Epidermal melanocyte (primary cell): Measurements from ENCODE around the gene ZMYM2.
"Not testable (repeated sequence)": the region's sequence is repeated elsewhere in the genome, so short reads cannot be mapped to it uniquely, and the experiment has no call there.

ENCODE experiments used
- DNase-seq: peaks from one replicate; pipeline ENCODE4 v3.0.0; 2011; ENCODE audit warnings: low spot score; ENCODE audit not compliant: insufficient read length

Gene ZMYM2

DNA sequence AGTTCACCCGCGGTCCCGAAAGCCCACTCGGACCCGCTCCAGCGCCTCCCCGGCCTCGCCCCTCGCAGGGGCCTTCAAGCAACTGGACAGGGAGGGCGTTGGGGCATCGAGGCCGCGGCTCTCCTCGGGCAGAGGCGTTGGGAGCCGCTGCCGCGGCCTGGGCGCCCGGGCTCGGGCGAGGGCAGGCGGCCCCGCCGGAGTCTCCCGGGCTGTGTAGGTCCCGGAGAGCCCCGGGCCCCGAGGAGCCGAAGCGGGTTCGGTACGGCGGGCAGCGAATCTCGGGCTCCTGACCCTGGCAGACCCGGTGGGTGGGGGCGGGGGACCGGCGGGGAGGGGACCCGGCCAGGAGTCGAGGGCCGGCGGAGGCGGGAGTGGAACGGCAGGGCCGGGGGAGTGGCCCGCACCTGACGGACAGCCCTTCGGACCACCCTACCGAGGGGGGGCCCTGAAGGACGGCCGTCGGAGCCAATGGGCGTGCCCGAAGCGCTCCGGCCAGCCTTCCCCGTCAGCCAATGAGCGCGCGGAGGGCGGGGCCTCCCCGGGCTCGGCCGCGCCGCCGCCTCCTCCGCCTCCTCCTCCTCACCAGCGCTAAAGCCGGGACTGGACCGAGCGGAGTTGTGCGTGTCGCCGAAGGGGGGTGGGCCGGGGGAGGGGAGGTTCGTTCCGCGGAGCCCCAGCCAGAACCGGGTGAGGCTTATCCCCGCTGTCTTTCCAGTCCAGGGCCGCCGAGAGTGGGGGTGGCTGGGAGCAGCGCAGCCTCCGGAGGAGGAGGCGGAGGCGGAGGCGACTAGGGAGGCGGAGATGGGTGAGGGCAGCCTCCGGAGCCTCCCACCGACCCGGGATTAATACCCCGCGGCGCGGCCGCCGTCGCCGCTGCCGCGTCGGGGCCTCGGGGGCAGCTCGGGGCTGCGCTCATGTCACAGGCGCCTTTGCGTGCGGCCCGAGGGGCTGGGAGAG, at the start of gene ZMYM2:
ZMYM2 (plus strand) TSS at position 573 of the 957 bp plus-strand sequence. CDS start 34,346 bp downstream, outside the sequence.
- peak; percentile 96 for DNase-seq

DNA sequence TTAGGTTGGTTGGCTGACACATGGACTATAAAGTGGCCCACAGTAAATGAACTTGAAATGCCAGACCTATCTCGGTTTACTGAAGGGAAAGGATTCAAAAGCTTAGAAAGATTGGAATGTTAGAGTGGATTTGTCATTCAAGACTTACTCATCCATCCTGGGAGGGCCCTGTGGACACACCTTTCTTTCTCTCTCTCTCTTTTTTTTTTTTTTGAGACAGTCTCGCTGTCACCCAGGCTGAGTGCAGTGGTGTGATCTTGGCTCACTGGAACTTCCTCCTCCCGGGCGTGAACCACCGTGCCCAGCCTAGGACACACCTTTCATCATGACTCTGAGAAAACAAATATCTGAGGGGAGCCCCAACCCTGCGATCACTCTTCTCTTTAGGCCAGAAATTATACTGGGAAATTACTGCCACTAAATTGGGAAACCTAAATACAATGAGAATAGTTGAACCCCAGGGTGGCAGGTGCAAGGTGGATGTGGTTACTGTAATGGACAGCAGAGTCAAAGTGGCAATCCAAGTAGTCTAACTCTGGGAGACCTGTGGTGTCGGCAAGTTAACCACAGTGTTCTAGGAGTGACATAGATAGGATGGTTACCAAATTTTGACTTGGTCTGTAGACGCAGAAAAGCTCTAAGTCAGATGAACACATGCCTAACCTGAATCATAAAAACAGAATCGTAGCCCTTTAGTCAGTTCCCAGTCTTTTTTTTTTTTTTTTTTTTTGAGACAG, 48.0 kb upstream of the ZMYM2 start:
- DNase-seq = no peak

DNA sequence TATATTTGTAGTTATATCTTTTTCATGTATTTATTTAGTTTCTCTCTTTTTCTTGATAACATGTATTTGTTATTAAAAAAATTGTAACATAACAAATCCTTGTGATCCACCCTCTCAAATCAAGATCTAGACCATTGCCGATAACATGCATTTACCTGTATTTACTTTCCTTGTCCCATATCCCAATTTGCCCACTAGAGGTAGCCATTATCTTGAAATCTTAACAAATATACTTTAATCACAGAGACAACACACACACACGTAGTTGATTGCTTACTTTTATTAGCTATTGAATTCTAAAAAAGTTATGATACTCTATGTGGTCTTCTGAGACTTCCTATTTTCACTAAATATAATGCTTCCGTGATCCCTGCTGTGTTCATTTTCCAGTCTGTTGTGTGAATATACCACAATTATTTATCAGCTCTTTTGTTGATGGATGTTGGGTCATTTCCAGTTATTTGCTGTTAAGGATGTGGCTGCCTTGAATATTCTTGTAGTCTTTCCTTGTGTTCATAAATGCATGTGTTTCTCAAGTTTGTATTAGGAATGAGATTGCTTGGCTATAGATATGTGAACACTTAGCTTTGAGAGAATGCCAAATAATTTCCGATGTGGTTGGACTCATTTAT, 31.3 kb upstream of the ZMYM2 start:
- DNase-seq = no peak

DNA sequence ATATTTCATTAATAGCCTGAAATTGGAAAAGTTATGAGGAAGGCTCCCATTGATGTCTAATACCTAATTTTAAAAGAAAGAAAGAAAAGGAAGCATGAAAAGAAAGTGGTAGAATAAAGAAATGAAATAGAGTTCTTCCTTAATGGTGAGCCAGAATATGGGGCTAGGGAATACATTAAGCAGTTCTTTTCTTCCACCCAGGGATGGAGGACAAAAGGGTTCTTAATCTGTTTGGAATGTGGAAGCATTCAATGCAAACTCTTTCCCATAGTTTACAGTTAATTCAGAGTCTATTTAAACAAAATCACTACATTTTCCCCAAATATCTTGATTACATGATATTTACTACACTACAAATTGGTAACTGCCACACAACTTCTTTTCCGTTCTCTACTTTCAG, 18.4 kb upstream of the ZMYM2 start:
- no peak for DNase-seq

DNA sequence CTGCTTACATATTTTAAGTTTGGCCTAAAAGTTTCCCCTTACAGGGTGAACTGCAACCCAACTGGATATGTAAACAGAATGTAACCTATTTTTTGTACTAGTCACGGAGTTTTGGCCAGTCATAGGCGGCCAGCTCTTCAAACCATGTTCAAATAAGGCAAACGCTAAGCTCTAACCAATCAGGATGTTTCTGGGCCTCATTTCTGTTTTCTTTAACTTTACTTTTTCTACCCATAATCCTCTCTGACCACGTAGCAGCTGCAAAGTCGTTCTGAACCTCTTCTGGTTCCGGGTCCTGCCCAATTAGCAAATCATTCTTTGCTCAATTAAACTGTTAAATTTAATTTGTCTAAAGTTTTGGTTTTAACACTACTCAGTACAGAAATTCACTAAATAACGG, 8.2 kb upstream of the ZMYM2 start:
- no peak for DNase-seq

DNA sequence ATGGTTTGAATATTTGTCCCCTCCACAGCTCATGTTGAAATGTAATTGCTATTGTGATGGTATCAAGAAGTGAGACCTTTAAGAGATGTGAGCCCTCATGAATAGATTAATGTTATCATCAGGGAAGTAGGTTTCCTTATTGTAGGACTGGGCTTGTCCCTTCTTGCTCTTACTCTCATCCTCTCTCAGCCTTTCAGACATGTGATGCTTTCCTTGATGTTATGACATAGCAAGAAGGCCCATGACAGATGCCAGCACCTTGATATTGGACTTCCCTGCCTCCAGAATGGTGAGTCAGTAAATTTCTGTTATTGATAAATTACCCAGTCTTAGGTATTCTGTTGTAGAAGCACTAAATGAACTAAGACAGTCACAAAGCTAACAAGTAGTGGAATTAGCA, 5.7 kb upstream of the ZMYM2 start:
- DNase-seq = no peak

DNA sequence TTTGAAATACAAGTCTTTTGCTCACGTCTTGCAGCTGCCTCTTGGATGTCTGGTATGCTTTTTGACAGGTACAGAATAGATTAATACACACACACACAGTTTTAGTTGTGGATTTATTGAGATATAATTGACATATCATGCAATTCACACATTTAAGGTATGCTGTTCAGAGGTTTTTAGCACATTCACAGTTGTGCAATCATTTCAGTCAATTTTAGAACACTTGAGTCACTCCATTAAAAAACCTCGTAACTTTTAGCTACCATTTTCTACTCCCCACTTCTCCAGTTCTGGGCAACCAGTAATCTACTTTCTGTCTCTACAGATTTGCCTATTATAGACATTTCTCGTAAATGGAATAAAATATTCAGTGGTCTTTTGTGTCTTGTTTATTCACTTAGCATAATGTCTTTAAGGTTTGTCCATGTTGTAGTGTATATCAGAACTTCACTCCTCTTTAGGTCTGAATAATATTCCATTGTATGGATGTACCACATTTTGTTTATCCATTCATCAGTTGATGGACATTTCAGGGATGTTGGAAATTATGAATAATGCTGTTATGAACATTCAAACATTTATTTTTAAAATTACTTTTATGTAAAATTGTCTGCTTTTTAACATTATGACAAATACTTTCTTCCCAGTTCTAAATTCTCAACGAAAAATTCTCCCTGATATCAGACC, 2.5 kb upstream of the ZMYM2 start:
- DNase-seq = no peak

DNA sequence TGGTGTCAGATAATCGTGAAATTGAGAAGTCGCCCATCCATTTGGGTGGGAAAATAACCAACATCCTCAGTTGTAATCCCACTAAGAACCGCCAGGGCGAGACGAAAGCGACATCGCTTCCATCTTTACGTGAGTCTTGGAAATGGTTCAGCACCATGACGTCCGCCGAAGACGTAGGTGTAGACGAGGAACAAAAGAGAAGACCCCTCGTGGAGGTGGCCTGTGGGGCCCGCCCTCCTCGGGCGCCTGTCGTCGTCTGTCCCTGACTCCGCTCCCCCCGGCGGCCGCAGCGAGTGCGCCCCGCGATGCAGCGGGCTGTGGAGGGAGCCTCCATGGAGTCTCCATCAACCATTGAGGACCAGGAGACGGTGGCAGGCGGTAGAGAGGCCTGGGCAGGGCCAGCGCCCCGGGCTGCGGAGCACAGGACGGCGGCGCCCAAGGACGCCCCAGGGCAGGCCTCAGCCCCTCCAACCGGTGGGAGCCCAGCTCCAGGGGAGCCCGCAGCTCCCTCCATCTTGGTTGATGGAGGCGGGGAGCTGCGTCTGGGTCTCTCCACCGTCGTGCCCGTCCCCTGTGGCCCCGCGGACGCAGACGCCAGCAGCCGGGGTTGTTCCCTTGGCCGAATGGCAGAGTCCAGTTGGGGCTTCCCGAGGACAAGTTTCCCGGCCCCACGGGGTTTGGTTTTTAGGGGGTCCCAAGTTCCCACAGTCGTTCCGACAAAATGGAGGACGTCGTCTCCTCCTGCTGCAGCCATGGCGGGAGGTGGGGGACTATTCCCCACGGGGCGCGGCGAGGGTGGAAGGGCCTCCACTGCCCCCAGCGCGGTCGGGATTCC, 990 bp upstream of the ZMYM2 start:
- peak; percentile 44 for DNase-seq

DNA sequence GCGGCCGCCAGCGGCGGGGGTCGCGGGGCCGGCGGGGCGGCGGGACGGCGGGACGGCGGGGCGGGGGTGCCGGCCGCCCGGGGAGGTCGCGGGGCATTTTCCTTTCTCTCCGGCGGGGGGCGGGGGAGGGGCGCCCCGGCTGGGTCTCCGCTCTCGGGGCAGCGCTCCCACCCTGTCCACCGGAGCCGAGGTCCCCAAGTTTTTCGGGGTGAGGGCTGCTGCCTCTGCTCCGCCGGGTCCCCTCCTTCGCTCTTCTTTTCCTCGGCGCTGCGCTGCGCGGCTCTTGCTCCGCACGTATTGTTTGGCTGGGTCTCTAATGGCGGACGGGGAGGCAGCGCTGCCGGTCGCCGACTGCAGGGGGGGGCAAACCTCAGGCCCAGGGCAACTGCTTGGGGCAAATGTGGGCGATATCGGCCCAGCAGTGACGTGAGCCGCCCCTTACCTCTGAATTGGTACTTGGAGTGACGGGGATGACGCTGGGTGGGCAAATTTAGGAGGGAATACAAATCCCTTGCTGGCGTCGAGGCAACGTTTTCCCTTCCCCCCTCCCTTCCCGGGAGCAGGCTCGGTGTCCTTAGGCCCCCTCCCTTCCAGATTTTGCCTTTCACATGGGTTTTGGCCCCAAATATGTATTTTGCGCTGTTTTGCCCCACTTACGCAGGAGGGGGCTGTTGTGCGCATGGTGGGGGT, 759 bp downstream of the ZMYM2 start:
- no peak for DNase-seq

DNA sequence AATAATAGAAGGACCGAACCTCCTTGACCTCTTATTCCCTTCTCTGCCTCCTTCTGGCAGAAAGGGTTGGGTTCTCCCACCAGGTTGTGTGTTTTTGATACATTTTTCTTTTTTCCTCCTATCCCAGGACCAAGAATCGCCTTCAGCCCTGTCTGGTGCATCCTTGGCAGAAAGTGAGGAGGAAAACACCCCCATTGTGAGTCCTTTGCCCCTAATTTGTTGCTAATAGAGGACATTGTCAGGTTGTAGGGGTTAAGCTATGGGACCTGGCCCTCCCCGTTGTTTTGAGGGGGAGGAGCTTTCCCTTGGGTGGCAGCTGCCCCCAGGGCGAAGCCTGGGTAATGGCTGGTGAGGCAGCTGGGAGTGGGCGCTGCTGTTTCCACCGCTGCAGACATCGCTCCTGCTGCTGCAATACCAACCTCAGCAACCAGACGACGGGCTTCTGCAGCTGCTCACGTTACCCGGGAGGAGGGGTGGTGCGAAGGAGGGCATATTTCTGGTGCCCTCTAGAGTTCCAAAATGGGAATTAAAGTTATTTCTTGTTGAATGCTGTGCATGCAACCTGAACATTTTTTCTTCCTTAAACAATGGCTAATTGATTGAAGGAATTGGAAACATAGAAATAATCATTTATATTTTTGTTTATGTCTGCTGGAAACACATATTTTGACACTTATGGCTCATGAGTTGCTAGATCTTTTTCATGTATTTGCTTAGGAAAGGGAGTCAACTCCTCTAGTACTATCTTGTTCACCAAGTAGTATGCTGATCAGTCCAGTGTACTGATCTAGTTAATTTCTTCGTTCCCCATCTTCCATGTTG, 1.5 kb downstream of the ZMYM2 start:
- peak; percentile 60 for DNase-seq

DNA sequence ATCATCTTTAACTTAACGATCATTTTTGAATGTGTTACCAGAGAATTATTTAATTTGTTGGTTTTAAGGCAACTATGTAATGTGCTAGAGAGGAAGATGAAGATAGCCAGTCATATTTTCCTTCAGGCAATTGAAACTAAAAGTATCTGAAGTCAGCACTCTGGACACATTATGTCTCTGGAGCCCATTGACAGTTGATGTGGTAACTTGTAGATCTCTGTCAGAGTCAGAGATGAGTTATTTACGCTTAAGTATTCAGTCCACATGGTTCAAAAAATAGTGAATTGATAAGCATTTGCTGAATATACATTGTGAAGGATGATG, 2.1 kb downstream of the ZMYM2 start:
- no peak for DNase-seq

DNA sequence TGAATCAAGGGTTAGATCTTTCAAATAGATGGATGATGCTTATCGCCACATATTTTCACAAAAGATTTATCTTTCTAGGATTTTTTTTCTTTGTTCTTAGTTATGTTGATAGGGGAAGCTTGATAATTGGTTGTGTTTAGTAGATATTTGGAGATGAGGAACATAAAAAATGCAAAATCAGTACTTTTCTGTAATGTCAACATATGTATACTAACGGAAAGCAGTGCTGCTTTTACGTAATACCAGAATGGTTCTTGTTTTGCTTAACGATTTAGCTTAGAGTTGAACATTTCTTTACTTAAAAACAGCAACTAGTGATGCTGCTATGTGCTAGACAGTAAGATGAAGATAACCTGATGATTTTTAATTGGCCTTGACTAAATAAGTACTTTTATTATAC, 3.0 kb downstream of the ZMYM2 start:
- no peak for DNase-seq

DNA sequence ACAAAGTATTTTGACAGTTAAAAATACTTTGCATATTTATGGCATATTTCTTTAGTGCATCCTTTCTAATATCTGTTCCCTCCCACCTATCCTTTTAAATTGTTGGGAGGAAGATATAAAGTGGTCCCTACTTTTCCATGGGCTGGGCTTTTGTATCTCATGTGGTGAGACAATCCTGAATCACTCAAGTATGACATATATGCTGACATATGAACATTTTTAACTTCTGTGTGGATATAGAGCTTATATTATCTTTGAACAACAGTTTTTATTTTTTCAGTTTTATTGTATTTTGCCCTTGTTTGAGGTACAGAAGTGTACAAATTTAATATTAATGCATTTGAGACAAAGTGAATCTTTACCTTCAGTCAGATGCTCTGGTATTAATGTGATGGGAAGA, 3.4 kb downstream of the ZMYM2 start:
- no peak for DNase-seq

DNA sequence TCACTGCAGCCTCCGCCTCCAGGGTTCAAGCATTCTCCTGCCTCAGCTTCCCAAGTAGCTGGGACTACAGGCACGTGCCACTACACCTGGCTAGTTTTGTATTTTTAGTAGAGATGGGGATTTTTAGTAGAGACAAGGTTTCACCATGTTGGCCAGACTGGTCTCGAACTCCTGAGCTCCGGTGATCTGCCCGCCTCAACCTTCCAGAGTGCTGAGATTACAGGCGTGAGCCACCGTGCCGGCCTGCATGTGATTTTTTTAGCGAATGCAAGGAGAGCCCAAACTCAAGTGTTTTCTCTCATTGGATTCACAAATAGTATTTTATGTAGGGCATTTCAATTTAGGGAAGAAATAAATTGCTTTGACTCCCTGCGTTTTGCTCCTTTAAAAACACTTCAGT, 4.4 kb downstream of the ZMYM2 start:
- DNase-seq = no peak

DNA sequence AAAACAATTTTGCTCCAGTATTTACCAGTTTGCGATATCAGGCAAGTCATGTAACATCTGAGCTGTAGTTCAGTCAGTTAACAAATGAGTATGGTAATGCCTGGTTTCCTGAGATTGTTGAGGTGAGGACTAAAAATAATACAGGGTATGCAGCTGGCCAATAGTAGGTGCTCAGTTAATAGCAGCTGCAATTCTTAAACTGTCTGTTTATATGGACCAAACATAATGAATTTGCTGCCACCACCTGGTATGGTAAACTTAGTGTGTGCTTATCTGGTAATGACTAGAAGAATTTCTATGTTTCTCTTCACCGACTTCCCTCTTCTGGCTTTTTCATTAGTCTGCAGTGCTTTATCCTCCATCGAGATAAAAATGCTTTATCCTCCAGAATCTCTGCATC, 9.1 kb downstream of the ZMYM2 start:
- DNase-seq = no peak

DNA sequence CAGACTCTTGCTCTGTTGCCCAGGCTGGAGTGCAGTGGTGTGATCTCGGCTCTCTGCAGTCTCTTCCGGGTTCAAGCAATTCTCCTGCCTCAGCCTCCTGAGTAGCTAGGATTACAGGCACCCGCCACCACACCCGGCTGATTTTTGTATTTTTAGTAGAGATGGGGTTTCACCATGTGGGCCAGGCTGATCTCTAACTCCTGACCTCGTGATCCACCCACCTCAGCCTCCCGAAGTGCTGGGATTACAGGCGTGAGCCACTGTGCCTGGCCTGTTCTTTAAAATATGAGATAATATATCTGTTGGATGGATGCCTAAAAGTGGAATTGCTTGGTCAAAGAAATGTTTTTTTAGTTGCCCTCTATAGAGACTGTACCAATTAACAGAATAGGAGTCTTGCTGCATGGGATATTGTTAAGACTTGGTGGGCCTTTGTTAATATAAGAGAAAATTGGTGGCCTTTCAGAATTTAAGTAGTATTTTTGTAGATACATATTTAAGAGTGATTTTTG, 16.0 kb downstream of the ZMYM2 start:
- not testable (repeated sequence) for DNase-seq

DNA sequence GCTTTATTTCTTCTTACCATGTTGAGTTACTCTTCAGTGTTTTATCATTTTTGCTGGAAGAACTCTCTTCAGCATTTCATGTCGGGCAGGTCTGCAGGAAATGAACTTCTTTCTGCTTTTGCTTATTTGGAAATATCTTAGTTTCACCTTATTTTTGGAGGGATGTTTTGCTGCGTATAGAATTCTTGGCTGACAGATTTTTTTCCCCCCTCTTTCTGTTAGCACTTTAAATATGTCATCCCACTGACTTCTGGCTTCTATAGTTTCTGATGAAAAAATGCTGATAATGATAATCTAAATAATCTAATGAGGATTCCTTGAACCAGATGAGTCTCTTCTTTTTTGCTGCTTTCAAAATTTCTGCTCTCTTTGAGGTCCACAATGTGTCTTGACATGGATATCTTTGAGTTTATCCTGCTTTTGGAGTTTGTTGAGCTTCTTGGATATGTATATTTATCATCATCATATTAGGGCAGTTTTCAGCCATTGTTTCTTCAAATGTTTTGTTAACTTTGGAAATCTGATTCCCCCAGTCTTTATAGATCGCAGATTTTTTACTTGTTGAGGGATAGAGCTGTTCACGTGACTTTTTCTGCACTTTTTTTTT, 20.4 kb downstream of the ZMYM2 start:
- no peak for DNase-seq

DNA sequence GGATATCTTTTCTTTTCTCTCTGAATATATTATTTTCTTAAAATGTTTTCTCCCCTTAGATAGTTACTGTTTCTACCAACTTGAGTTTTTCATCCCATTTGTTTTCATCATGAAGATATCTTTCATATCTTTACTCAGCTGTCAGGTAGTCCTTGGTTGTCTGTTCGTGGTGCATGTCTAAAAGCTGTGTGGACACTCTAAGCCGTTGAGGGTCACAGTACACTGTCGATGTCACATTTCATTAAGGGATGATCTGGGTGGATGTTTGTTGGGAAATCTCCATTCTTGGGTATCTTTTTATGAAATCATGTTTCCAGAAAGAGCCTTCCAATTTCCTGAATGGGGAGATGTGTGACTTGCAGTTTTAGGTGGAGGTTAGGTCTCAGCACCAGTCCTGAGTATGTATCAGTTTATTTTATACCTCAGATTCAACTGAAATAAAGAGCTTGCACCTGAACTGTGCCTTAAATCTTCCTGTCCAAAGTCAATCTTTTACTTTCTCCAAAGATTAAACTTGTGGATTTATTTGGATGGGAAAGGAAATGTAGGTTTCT, 23.2 kb downstream of the ZMYM2 start:
- no peak for DNase-seq
